Placental epithelial cell (primary cell): ENCODE results near the gene DARS1. TPM values are rescaled to one million over a fixed set of nuclear protein-coding genes. Genes with fewer than 3 reads are reported as not detected.

Experiments used
- total RNA-seq: library from RNA; depleted of rRNA; stranded (reverse); fragments of >200 nt; gene quantifications from 2 replicates; pipeline ENCODE4 v1.2.3, GENCODE V29; 2012

Gene DARS1
- 74.6 and 95.8 TPM in 2 replicates for total RNA-seq

GRCh38 chr2:135985018-135985825 lies at the start of gene DARS1:
Gene DARS1 (minus strand): TSS chr2:135985626. CDS start chr2:135985468, 158 bp downstream.

GRCh38 chr2:135876066-135876711 lies 109.2 kb downstream of the DARS1 start, which contains the start of gene MCM6:
Gene MCM6 (minus strand): TSS chr2:135876443. CDS start chr2:135876365, 78 bp downstream.

Other genes starting within 250 kb of the DARS1 start
- 44.8 and 55.4 TPM in 2 replicates for gene UBXN4, start 243.8 kb downstream of the DARS1 start, total RNA-seq
- gene LCT, start 148.4 kb downstream of the DARS1 start, total RNA-seq = under 0.01 TPM in 1 of 2 replicates, not detected in the other
- gene MCM6, start 109.2 kb downstream of the DARS1 start, total RNA-seq = 8.1 and 8.6 TPM in 2 replicates
- not detected in 2 replicates for gene CXCR4, start 132.5 kb upstream of the DARS1 start, total RNA-seq